Nephron progenitor cell (in vitro differentiated cells): ENCODE measurements around the gene SERGEF.
A peak's percentile ranks its signal among the peaks of the same experiment; 100 is the strongest.

Experiments
- DNase-seq: peaks from one replicate; pipeline ENCODE4 v3.0.0; 2021
- H3K27ac Mint-ChIP-seq: 2 replicates; pipeline ENCODE4 v1.8.0; 2021; ENCODE audit warnings: mild to moderate bottlenecking, moderate library complexity, mixed read lengths
- H3K27me3 Mint-ChIP-seq: 2 replicates; pipeline ENCODE4 v1.8.0; 2021; ENCODE audit warnings: mild to moderate bottlenecking, low read depth, mixed read lengths; ENCODE audit not compliant: poor library complexity
- H3K36me3 Mint-ChIP-seq: 2 replicates; pipeline ENCODE4 v1.8.0; 2021; ENCODE audit warnings: low read depth, mixed read lengths
- H3K4me1 Mint-ChIP-seq: 2 replicates; pipeline ENCODE4 v1.8.0; 2021; ENCODE audit warnings: mixed read lengths
- H3K4me3 Mint-ChIP-seq: 2 replicates; pipeline ENCODE4 v1.8.0; 2021; ENCODE audit warnings: mild to moderate bottlenecking, moderate library complexity, mixed read lengths
- H3K9me3 Mint-ChIP-seq: 2 replicates; pipeline ENCODE4 v1.8.0; 2021; ENCODE audit warnings: mild to moderate bottlenecking, moderate library complexity, mixed read lengths
- CTCF ChIP-seq: fragments of 200-600 bp; sonication (generic); IDR thresholded peaks from 2 replicates; pipeline ENCODE4 v1.5.0; 2021; ENCODE audit warnings: antibody characterized with exemption

SERGEF gene

DNA sequence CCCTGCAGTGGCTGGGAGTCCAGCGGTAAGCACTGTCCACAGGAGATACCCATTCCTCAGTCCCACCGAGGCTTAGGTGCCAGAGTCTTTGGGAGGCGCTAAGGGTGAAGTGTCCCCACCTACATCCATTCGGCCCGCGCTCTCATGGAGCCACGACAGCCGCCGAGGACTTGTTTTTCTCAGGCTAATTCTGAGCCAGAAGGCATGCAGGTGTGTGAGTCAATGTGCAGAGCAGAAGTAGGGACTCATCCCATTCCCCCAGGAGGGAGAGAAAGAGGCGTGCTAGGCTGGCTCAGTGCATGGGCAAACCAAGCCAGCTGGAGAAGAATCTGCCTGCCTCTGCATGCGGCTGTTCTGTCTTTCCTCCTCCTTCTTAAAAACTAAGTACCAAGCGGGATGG, 231.6 kb downstream of the SERGEF start:
- H3K4me1 Mint-ChIP-seq, result peaks cover 25% of the 10 kb centered on the region
- no peaks in the 10 kb centered on the region for H3K36me3 Mint-ChIP-seq
- no peaks in the 10 kb centered on the region for H3K9me3 Mint-ChIP-seq
- H3K27me3 Mint-ChIP-seq, result peaks cover 11% of the 10 kb centered on the region
- H3K27ac Mint-ChIP-seq, result no peak overlapping the region
- DNase-seq, result no peak
- no peak for TF ChIP-seq CTCF
- no peak overlapping the region for H3K4me3 Mint-ChIP-seq

GRCh38 chr11:17780668-17781067, 232.2 kb downstream of the SERGEF start:
- peaks cover 11% of the 10 kb centered on the region for H3K27me3 Mint-ChIP-seq
- H3K9me3 Mint-ChIP-seq, result no peaks in the 10 kb centered on the region
- no peak overlapping the region for H3K4me3 Mint-ChIP-seq
- H3K4me1 Mint-ChIP-seq, result peaks cover 27% of the 10 kb centered on the region
- no peak overlapping the region for H3K27ac Mint-ChIP-seq
- H3K36me3 Mint-ChIP-seq, result no peaks in the 10 kb centered on the region
- no peak for DNase-seq
- TF ChIP-seq CTCF, result no peak

- H3K27ac Mint-ChIP-seq, result no peak overlapping the region
These were observed 232.8 kb downstream of the SERGEF start for GRCh38 chr11:17779861-17780594.

GRCh38 chr11:17778956-17779860, 233.6 kb downstream of the SERGEF start:
- Mint-ChIP-seq H3K27ac (no peak overlapping the region), H3K9me3 (no peaks in the 10 kb centered on the region), H3K4me3 (no peak overlapping the region), H3K27me3 (peaks cover 12% of the 10 kb centered on the region), H3K36me3 (no peaks in the 10 kb centered on the region), H3K4me1 (peaks cover 20% of the 10 kb centered on the region)
- no peak for TF ChIP-seq CTCF
- DNase-seq, result no peak

More at GRCh38 chr11:17779861-17780594, 232.8 kb downstream of the SERGEF start:
- DNase-seq, result no peak
- TF ChIP-seq CTCF, result no peak
- H3K27me3 Mint-ChIP-seq, result peaks cover 11% of the 10 kb centered on the region
- no peak overlapping the region for H3K4me3 Mint-ChIP-seq
- H3K4me1 Mint-ChIP-seq, result peaks cover 25% of the 10 kb centered on the region
- no peaks in the 10 kb centered on the region for H3K9me3 Mint-ChIP-seq
- no peaks in the 10 kb centered on the region for H3K36me3 Mint-ChIP-seq

DNA sequence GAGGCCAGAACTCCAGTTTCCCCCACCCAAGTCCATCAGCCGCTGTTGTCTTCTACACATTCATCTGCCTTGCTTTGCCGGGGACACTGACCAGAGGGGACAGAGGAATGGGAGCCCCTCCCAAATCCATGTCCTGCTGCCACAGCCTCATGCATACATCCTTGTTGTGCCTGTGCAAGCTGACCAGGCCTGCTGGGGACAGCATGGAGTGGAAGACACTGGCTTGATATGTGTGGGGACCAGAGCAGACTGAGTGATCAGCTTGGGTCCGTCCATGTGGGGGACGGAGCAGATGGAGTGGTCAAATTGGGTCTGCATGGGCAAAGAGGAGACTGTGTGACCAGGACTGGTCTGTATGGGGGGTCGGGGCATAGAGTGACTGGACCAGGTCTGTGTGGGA, 234.5 kb downstream of the SERGEF start:
- no peak overlapping the region for H3K4me3 Mint-ChIP-seq
- no peak for TF ChIP-seq CTCF
- DNase-seq, result no peak
- H3K4me1 Mint-ChIP-seq, result peaks cover 19% of the 10 kb centered on the region
- H3K36me3 Mint-ChIP-seq, result no peaks in the 10 kb centered on the region
- peaks cover 16% of the 10 kb centered on the region for H3K27me3 Mint-ChIP-seq
- H3K27ac Mint-ChIP-seq, result peak overlapping the region; percentile 61
- H3K9me3 Mint-ChIP-seq, result no peaks in the 10 kb centered on the region
